OCI-M2 (cell line): ENCODE data around the gene ISCA2.
"Not testable (repeated sequence)": the region's sequence is repeated elsewhere in the genome, so short reads cannot be mapped to it uniquely, and the experiment has no call there.

ENCODE experiments used
- DNase-seq: peaks from one replicate; lab custom pipeline; 2025; ENCODE audit not compliant: unreplicated experiment; lab: John Stamatoyannopoulos, UW

Gene ISCA2

GRCh38 chr14:74493343-74494261 lies at the start of gene ISCA2:
TSS of gene ISCA2 (plus strand) at chr14:74493765. CDS start at chr14:74493775, 10 bp downstream.
- DNase-seq: peak; percentile 93

- DNase-seq: no peak
Measured at GRCh38 chr14:74444866-74445265, 48.7 kb upstream of the ISCA2 start.

- DNase-seq: not testable (repeated sequence)
Measured at GRCh38 chr14:74454397-74454796, 39.2 kb upstream of the ISCA2 start.

GRCh38 chr14:74456684-74457564 lies 36.6 kb upstream of the ISCA2 start:
- DNase-seq: no peak

- no peak for DNase-seq
Measured at GRCh38 chr14:74457565-74457895, 36.0 kb upstream of the ISCA2 start.

- DNase-seq: no peak
Measured at GRCh38 chr14:74459289-74459946, 34.1 kb upstream of the ISCA2 start.

GRCh38 chr14:74459976-74460375 lies 33.6 kb upstream of the ISCA2 start:
- no peak for DNase-seq

GRCh38 chr14:74462993-74463392 lies 30.6 kb upstream of the ISCA2 start:
- DNase-seq: no peak

- DNase-seq: no peak
Measured at GRCh38 chr14:74463697-74464096, 29.9 kb upstream of the ISCA2 start.

GRCh38 chr14:74464785-74465184 lies 28.8 kb upstream of the ISCA2 start:
- DNase-seq: no peak

GRCh38 chr14:74465335-74465734 lies 28.2 kb upstream of the ISCA2 start:
- DNase-seq: no peak

- DNase-seq: no peak
Measured at GRCh38 chr14:74468513-74468912, 25.1 kb upstream of the ISCA2 start.

- DNase-seq: no peak
Measured at GRCh38 chr14:74469548-74470518, 23.7 kb upstream of the ISCA2 start.

- DNase-seq: no peak
Measured at GRCh38 chr14:74472601-74473000, 21.0 kb upstream of the ISCA2 start.

GRCh38 chr14:74474376-74474775 lies 19.2 kb upstream of the ISCA2 start:
- no peak for DNase-seq

GRCh38 chr14:74475678-74476077 lies 17.9 kb upstream of the ISCA2 start:
- DNase-seq: no peak

GRCh38 chr14:74476107-74476506 lies 17.5 kb upstream of the ISCA2 start:
- DNase-seq: no peak

GRCh38 chr14:74476607-74477006 lies 17.0 kb upstream of the ISCA2 start:
- DNase-seq: no peak

GRCh38 chr14:74478996-74479635 lies 14.4 kb upstream of the ISCA2 start:
- no peak for DNase-seq

GRCh38 chr14:74480046-74480445 lies 13.5 kb upstream of the ISCA2 start:
- no peak for DNase-seq
